ENCODE data around the gene LIPH.

GRCh38 chr3:185511711-185512110, 40.7 kb downstream of the LIPH start:
- TF ChIP-seq CTCF (IDR thresholded peaks at IDR 0.05) (no peak), POLR2A (IDR thresholded peaks at IDR 0.05) (no peak)
